ENCODE results near the gene VGLL1.

The VGLL1 gene, protein sequence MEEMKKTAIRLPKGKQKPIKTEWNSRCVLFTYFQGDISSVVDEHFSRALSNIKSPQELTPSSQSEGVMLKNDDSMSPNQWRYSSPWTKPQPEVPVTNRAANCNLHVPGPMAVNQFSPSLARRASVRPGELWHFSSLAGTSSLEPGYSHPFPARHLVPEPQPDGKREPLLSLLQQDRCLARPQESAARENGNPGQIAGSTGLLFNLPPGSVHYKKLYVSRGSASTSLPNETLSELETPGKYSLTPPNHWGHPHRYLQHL

DNA sequence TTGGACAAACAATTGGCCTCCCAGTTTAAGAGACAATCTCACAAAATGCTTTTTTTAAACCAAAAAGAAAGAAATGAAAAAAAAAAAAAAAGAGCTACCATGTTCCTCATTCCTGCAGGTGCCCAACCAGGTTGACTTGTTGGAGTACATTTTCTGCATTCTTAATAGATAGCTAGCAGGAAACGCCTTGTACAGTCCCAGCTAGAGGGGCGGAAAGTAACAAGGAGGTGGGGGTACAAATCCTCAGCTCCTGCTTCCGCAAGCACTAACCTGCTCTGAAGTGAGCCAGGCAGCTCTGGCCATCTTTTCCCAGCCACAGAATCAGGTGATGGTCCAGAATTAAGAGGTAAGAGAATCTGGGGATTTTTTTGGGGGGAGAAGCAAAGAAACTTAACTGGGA, at the start of gene VGLL1:
Gene VGLL1 (plus strand): TSS at position 265 of the 400 bp plus-strand sequence. CDS start 3,806 bp downstream, outside the sequence.
- no peak for DNase-seq

DNA sequence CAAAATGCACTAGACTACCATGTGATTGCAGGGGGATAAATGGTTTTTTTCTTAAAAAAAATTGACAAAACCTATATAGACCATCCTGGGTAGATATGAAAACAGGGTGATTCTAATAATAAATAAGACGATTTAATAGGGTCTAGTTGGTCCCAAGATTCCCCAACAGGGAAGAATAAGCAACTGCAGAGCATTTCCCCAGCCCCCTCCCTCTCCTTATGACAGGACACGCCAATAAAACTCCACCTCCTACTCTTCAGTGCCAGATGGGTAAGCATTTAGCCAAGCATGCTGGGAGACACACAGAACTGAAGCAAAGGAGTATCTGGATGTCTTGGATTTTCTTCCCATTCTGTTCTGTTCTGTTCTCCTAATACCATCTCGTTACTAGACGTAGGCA, 44.4 kb upstream of the VGLL1 start, which contains the start of gene BRS3:
Gene BRS3 (plus strand): TSS at position 301 of the 400 bp plus-strand sequence. CDS start 168 bp downstream, outside the sequence.
- DNase-seq = no peak

DNA sequence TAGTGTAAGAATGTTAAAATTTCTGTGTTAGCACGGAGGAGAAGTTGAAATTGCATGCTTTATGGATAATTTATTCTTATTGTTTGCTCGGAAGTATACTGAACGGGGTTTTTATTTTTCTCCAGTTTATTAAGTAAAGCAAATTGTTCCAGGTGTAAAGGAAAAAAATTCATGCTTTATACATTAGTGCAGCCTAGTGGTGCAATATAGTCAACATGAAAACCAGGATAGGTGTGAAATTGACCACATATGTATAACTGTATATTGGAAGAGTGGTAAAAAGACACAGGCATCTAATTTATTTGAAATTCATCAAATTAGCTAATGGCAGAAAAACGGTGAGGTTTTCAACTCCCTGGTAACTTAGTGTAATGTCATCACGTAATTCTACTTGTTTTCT, 43.3 kb upstream of the VGLL1 start:
- no peak for DNase-seq

DNA sequence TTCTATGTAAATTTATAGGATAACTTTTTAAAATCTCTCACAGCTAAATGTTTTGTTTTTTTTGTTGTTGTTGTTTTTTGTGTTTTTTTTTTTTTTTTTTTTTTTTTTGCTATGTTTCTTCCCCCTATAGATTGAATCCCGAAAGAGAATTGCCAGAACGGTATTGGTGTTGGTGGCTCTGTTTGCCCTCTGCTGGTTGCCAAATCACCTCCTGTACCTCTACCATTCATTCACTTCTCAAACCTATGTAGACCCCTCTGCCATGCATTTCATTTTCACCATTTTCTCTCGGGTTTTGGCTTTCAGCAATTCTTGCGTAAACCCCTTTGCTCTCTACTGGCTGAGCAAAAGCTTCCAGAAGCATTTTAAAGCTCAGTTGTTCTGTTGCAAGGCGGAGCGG, 40.2 kb upstream of the VGLL1 start:
- DNase-seq = no peak

DNA sequence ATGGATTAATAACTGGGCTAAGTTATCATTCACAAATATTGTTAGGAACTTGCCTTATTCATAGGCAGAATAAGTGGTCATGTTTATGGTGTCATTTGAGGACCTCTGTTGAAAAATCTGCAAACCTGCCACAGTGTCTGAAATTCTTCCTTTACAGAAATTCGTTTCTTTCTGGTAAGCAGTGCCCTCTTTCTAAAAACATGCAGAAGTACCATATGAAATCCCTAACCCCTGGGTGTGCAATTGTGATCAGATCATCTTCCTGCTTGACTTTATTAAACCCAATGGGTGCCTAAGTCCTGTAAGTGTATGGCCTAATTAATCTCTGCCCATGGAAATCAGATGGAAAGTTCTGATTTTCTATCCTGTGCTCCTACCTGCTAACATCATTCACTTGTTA, 39.0 kb upstream of the VGLL1 start:
- no peak for DNase-seq

DNA sequence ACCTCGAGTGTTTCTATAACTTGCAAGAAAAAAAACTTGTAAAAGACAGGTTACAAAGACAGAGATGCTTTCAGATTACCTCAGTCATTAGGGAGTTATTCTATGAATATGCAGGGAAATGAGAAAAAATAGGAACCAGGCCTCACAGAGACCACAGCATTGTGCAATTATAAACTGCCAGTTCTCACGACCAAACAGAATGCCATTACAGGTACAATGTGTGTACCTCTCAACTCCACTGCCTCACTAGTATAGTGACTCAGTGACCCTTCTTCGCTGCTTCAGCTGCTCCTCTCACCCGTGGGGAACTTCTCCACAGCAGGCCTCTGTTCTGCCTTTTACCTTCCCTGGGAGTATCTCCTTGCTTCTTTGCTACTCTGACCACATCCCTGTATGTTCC, 37.0 kb upstream of the VGLL1 start:
- no peak for DNase-seq

DNA sequence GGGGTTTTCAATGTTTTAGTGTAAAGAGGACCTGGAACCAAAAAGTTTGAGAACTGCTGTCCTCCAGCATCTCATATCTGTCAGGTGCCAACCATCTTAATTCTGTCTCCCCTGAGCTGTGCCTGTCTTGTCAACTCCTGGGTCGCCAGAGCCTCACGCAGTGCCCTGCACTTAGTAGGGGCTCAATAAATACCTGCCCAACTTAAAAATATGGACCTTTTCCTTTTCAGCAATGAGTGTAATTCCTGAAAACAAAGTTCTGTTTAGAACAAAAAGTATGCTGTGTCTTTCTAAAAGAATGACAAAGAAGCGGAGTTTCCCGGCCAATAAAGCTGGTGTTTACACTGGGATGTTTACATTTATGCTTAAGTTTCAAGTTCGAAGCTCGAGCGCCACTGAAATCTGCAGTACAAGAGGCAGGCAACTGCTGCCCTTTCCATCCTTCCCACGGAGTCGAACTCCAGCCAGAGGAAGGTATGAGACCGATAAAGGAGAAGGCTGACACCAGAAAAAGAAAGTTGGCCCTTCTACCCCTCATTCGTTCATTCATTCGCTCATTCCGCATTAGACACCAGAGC, 35.7 kb upstream of the VGLL1 start:
- DNase-seq = no peak

DNA sequence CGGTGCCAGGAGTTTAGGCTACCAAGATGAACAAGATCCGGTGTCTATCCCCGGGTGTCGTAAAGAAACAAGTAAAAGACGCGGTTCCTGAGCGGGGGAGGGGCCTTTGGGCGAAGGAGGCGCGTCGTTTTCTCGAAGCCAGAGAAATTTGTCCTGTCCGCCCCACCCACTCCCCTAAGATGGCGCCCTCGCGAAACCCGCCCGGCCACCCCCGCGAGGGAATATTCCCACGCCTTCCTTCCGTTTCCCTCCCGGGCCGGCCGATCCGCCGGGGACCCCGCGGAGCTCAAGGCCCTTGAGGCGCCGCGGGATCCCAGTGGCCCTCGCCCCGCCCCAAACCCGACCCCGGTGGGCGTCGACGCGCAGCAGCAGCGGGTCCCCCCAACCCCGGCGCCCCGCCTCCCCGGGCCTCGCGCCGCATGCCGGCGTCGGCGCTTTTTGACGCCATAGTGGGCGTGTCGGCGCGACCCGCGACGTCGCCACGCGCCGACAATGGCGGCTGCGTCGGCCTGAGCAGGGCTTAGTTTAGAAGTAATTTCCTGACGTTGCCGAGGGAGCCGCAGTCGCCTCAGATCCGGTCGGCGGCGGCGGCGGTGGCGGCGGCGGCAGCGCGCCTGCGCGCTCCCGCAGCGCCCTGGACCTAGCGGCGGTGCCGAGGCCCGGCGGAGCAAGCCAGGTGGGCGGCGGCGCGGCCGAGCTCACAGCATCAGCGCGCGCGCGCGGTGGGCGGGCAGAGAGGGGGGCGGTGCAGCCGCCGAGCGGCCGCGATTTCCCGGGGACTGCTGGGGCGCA, 35.1 kb upstream of the VGLL1 start:
- DNase-seq = peak; percentile 89

DNA sequence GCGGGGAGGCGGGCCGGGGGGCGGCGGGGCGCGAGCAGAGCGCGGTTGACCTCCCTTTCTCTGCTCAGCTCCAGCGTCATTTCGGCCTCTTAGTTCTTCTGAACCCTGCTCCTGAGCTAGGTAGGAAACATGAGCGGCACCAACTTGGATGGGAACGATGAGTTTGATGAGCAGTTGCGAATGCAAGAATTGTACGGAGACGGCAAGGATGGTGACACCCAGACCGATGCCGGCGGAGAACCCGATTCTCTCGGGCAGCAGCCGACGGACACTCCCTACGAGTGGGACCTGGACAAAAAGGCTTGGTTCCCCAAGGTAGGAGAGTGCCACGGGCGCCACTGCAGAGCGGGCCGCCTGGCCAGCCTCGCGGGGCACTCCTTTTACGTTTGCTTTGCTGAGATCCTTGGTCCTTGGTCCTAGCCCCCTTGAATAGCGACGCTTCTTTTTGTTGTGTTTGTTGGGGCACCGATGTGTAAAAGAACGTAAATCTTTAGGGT, 34.4 kb upstream of the VGLL1 start, which contains the start of gene HTATSF1:
Gene HTATSF1 (plus strand): TSS at position 37 of the 497 bp plus-strand sequence. CDS start 93 bp downstream, at position 130.
- DNase-seq = no peak

DNA sequence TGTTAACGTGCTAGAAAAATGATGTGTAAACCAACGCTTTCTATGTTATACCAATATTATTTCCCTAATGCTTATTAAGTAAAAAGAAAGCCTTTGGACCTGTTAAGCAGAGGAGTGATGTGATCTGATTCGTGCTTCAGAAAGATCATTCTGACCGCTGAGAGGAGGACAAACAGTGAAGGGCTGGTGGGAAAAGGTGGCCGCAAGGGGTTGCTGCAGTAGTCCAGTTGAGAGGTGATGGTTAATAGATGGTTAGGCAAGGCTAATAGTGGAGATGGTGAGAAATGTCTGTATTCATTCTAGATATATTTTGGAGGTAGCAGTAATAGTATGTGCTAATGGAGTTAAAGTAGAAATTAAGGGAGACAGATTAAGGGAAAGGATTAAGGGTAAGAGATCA, 12.9 kb upstream of the VGLL1 start:
- no peak for DNase-seq

DNA sequence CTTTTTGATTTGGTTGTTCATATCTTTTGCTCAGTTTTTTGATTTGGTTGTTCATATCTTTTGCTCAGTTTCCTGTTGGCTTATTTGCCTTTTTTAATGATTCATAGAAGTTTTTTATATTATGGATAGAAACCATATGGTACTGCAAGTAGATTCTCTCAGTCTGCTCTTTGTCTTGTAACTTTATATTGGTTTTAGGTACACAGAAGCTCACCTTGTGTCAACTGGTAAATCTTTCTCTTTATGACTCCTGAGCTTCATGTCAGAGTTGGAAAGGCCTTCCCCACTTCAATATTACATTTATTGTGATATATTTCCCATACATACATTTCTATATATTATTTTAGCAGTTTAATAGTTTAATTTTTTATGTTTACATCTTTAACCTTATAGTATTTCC, 8.2 kb upstream of the VGLL1 start:
- no peak for DNase-seq

DNA sequence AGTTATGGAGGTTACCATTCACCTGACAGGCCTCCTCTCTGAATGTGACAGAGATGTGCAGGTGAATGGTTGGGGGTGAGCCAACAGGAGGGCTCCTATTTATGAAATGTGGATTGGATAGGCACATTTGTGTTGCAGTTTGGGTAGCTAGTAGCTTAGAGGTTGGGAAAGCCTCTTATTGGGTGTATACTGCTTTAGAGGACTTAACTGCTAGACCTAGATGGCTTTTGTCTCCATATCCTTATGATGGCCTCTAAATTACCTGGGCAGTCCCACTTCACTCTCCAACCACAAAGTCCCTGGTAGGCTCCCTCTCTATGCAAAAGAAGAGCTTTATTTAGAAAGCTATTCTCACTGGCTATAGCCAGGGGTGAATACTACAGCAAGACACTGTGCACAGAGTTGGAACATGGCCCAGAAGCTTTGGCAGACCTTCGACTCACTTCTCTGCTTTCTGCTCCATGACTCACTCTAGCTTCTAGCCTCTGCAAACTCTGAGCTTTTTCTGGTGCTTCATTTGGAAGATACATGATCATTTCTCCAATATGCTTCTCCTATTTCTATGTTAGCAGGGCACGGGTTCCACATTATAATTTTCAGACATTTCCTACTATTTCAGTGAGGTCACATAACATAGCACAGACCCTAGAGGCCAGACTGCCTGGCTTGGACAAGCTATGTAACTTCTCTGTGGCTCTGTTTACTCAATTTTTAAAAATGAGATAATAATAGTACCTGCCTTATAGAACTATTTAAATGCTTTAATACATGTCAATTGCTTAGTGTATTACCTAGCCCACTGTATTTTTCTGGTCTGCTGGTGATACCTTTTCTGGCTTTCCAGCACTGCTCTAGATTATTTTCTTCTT, 6.0 kb upstream of the VGLL1 start:
- no peak for DNase-seq

DNA sequence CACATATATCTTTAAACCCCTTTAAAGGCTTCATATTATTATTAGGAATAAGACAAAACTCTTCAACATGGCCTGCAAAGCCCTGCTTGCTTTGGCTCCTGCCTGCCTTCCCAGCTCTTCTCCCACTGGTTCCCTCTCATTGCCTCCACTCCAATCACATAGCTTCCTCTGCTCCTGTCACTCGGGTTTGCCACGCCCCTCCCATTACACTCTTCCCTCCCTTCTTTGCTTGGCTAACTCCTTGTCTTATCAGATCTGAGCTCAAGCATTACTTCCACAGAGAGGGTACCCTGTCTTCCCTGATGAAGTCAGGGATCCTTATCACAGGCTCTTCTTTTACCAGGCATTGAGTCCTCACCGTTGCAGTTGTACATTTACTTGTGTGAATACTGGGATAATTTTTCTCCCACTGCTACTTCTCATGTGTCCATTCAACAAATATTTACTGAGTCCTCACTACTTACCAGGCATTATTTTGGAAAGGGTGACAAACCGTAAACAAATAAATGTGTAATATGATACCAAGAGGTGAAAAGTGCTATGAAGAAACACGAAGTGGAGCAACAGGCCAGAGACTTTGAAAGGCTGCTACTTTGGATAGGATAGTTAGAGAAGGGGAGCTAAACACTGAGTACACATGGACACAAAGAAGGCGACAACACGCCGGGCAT, 3.2 kb upstream of the VGLL1 start:
- DNase-seq = no peak

DNA sequence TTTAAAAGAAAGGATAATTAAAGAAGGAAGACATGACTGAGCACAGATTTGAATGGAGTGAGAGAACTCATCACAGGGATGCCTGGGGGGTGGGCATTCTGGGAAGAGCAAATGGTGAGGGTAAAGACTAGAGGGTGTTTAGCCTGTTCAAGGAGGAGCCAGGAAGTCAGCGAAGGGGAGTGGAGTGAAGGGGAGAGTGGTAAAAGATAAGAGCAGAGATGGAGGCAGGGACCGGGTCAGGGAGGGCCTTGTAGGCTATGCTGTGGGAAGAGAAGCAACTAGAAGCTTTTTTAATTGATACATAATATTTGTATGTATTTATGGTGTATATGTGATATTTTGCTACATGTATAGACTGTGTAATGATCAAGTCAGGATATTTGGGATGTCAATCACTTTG, 2.2 kb upstream of the VGLL1 start:
- no peak for DNase-seq

DNA sequence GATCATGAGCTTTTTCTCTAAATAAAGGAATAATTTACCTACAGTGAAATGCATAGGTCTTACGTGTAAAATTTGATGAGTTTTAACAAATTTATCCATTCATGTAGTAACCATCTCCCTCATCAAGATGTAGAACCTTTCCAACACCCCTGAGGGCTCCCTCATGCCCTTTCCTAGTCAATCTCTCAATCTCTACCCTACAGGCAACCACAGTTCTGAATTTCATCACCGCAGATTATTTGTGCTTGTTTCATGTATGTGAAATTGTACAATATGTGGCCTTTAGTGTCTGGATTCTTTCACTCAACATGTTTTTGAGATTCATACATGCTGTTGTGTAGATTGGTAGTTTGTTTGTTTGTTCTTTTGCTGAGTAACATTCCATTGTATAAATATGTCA, 2.1 kb downstream of the VGLL1 start:
- no peak for DNase-seq

DNA sequence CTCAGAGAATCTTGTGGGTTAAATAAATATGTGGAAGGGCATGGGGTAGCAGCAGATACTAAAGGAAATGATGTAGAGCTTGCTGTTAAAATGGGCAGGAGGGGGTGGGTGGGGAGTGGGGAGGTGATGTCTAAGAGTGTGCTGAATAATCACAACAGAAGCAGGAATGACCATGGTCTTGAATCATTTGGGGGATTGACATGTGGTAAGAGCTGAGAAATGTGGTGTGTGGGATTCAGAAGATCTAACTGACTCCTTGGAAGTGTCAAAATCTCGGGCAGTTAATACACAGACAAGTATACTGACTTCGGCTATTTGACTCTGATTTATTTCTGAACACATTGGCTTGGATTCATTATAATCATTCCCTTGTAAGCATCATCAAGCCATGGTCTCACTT, 6.8 kb downstream of the VGLL1 start:
- no peak for DNase-seq

DNA sequence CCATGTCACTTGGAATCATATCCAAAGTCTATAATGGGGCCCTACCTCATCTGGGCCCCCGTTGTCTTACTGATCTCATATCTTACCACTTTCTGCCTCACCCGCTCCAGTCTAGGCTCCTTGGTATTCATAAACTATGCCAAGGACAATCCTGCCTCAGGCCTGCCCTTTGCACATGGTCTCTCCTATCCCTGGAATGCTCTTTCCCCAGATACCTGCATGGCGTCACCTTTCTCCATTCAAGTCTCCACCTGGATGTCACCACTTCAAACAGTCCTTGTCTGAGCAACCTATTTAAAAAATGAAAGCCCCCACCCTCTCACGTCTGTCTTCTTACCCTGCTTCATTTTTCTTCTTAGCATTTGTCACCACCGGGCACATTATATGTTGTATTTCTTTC, 8.2 kb downstream of the VGLL1 start:
- DNase-seq = no peak

DNA sequence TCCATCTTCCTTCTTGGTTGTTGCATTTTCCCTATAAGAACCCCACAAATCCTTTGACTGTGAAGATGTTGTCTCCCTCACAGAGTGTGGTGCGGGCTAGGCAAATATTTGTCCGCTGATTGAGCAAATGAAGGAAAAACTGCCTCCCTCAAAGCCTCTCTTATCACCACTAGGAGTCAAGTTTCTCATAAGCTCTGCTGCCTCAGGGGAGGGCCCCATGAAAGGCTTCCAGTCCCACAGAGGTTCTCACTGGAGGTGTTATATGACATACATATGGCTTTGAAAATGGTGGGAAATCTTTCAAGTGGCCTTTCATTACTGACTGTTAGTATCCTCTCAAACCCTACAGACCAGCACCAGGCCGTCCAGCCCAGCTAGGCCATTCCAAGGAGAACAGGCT, 9.3 kb downstream of the VGLL1 start:
- no peak for DNase-seq

DNA sequence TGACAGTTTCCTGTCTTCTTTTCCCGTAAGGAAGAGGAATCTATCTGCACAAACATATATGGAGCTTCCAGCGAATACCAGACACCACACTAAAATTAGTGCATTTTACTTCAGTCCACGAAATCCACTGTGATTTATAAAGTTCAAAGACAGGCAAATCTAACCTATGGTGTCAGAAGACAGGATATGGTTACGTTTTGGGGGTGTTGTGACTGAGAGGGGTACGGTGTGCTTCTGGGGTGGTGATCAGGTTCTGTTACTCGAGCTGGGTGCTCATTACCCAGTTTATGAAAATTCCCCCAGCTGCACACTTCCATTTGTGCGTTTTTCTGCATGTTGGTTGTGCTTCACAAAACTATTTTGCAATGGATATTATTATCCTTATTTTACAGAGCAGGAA, 10.3 kb downstream of the VGLL1 start:
- DNase-seq = peak; percentile 1

DNA sequence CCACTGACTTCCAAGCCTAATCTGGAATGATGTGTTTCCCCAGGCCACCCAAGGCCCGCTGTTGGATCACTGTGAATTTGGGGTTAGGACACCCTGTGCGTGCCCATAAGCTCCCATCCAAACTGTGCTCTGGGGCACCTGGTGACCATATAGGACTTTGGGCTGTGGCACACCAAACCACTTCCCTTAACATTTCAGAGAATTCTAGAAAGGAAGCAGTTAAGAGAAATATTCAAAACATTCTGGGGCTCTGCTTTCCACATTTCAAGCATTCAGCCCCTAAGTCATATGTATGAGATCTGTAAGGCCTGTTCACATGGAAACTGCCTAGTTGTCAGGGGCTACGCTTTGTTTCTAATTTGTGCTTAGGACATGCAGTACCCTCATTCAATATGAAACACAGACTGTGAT, 14.4 kb downstream of the VGLL1 start:
- peak; percentile 24 for DNase-seq

DNA sequence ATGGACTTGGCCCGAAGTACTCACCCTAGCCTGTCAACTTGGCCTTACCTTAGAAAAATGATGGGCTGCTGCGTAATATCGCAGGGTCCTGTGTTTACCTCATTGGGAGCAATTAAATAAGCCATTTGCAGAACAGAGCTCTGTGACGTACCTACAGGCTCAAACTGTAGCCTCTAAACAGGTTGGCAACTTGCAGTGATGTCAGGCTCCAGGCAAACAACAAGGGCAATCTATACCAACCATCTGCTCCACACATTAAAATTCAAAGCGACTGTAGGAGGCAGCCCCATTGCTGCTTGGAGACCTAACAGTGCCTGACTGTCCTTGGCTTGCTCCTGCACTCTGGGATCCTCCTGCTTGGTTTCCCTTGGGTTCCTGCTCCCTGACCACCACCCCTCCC, 17.2 kb downstream of the VGLL1 start:
- DNase-seq = no peak

DNA sequence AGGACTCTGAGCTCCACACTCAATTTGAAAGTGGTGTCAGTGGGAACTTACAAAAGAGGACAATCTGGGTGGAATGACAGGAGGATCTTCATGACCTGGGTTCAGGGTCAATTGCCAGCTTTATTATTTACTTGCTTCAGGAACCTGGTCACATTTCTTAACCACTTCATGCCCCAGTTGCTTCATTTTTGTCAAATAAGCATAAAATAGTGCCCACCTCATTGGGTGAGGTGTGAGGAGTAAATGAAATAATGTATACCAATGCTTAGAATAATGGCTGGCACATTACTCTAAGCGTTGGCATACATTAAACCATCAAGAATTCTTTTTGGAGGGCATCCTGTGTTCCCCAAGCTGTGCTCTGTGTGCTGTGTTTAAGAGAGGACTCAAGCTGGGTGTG, 19.4 kb downstream of the VGLL1 start:
- DNase-seq = no peak
